Naive thymus-derived CD4-positive, alpha-beta T cell (primary cell): Measurements from ENCODE around the gene WFIKKN1. TPM values are rescaled to one million over a fixed set of nuclear protein-coding genes. Genes with fewer than 3 reads are reported as not detected.
A peak's percentile ranks its signal among the peaks of the same experiment; 100 is the strongest.

Experiments
- ATAC-seq: fragments of 150-1000 bp; cut with Tn5 transposase; 2 replicates; pipeline ENCODE4 v1.10.0; 2021; ENCODE audit warnings: mild to moderate bottlenecking, moderate library complexity
- CTCF ChIA-PET: fragments of 350-600 bp; sonication (Branson Sonifier 250); formaldehyde crosslinking; loops from one replicate; lab custom pipeline; 2021; ENCODE audit warnings: antibody characterized with exemption; lab: Charles Lee
- POLR2A ChIA-PET: fragments of 350-600 bp; sonication (Branson Sonifier 250); formaldehyde crosslinking; loops from one replicate; lab custom pipeline; 2021; ENCODE audit warnings: antibody characterized with exemption, inconsistent platforms; lab: Charles Lee
- DNase-seq, 9 donors: peaks; one replicate each; pipeline versions ENCODE4 v3.0.0 to v3.0.0-alpha.2; 2020 to 2022; ENCODE audit warnings: mixed read lengths in 1 of 9
- H3K27ac ChIP-seq: one replicate; pipeline ENCODE4 v1.7.0; 2013; ENCODE audit warnings: mild to moderate bottlenecking, low read depth, low read length, moderate library complexity
- H3K27me3 ChIP-seq, 2 donors: one replicate each; pipeline ENCODE4 v1.7.0; 2013; ENCODE audit warnings: low read length in 2 of 2, mild to moderate bottlenecking in 2 of 2, moderate library complexity in 2 of 2; ENCODE audit not compliant: control insufficient read depth in 2 of 2, insufficient read depth in 2 of 2
- H3K36me3 ChIP-seq, 3 experiments: 1 replicate in 2 of 3; 2 replicates in 1 of 3; pipeline ENCODE4 v1.7.0; 2013; ENCODE audit warnings: low read length in 3 of 3, mild to moderate bottlenecking in 3 of 3, moderate library complexity in 1 of 3; ENCODE audit not compliant: insufficient read depth in 3 of 3, control insufficient read depth in 2 of 3
- H3K4me1 ChIP-seq, 2 donors: one replicate each; pipeline ENCODE4 v1.7.0; 2013; ENCODE audit warnings: low read length in 2 of 2, mild to moderate bottlenecking in 2 of 2, moderate library complexity in 1 of 2; ENCODE audit not compliant: control insufficient read depth in 2 of 2, insufficient read depth in 2 of 2
- H3K4me3 ChIP-seq: 2 replicates; pipeline ENCODE4 v1.7.0; 2013; ENCODE audit warnings: mild to moderate bottlenecking, low read length
- H3K9me3 ChIP-seq, 3 experiments: 1 replicate in 2 of 3; 2 replicates in 1 of 3; pipeline ENCODE4 v1.7.0; 2013; ENCODE audit warnings: low read length in 3 of 3; ENCODE audit not compliant: control insufficient read depth in 2 of 3
- H3K27ac Mint-ChIP-seq, 9 donors: one replicate each; pipeline ENCODE4 v1.8.0; 2020 to 2022; ENCODE audit warnings: mixed read lengths in 9 of 9, mild to moderate bottlenecking in 8 of 9, moderate library complexity in 5 of 9, inconsistent platforms in 2 of 9
- H3K27me3 Mint-ChIP-seq, 5 donors: one replicate each; pipeline ENCODE4 v1.8.0; 2021 to 2022; ENCODE audit warnings: mixed read lengths in 5 of 5, mild to moderate bottlenecking in 1 of 5
- H3K36me3 Mint-ChIP-seq, 5 donors: one replicate each; pipeline ENCODE4 v1.8.0; 2020 to 2022; ENCODE audit warnings: mixed read lengths in 5 of 5, mild to moderate bottlenecking in 3 of 5, inconsistent platforms in 1 of 5
- H3K4me1 Mint-ChIP-seq, 7 donors: one replicate each; pipeline ENCODE4 v1.8.0; 2020 to 2022; ENCODE audit warnings: mixed read lengths in 7 of 7, mild to moderate bottlenecking in 3 of 7, inconsistent platforms in 1 of 7
- H3K4me3 Mint-ChIP-seq, 10 donors: one replicate each; pipeline ENCODE4 v1.8.0; 2020 to 2022; ENCODE audit warnings: mild to moderate bottlenecking in 10 of 10, mixed read lengths in 10 of 10, moderate library complexity in 6 of 10, inconsistent platforms in 2 of 10
- H3K9me3 Mint-ChIP-seq, 11 donors: one replicate each; pipeline ENCODE4 v1.8.0; 2020 to 2022; ENCODE audit warnings: mixed read lengths in 11 of 11, mild to moderate bottlenecking in 4 of 11, inconsistent platforms in 1 of 11, moderate library complexity in 1 of 11
- intact Hi-C, 2 donors: fragments of 100-400 bp; cut with micrococcal nuclease; formaldehyde crosslinking; loops; one replicate each; pipeline ENCODE4 v1.15.1; 2023
- polyA plus RNA-seq, 2 donors: library from polyadenylated mRNA; unstranded; fragments of 300-500 nt; fragmentation: Illumina TruSeq; gene quantifications; one replicate each; pipeline ENCODE4 v1.2.3, GENCODE V29; 2021
- total RNA-seq, 6 experiments: library from RNA in 5 of 6; stranded (reverse) in 5 of 6; gene quantifications; 1 replicate in 5 of 6; 2 replicates in 1 of 6; pipeline ENCODE4 v1.2.3 and lab custom pipeline; 2021 to 2026

Gene WFIKKN1
- total and polyA plus RNA-seq, 7 experiments from 2014 or later: 0.34 to 0.81 (median 0.56) TPM; not detected in 2

GRCh38 chr16:625977-626765 lies 4.6 kb upstream of the WFIKKN1 start:
- no peak for DNase-seq
- ATAC-seq: no peak
- peaks cover 0 to 37% (median 0%) of the 10 kb centered on the region in 3 experiments for H3K36me3 ChIP-seq
- no peaks in the 10 kb centered on the region for H3K27me3 Mint-ChIP-seq
- no peak overlapping the region for H3K4me3 ChIP-seq
- peaks cover 0 to 3% (median 0%) of the 10 kb centered on the region in 5 donors for H3K36me3 Mint-ChIP-seq
- no peak overlapping the region for H3K27ac ChIP-seq
- H3K4me1 ChIP-seq: no peaks in the 10 kb centered on the region
- peak overlapping the region in 1 of 9 donors; percentile 13 for H3K27ac Mint-ChIP-seq
- H3K27me3 ChIP-seq: no peaks in the 10 kb centered on the region
- H3K4me3 Mint-ChIP-seq: no peak overlapping the region
- H3K9me3 ChIP-seq: no peaks in the 10 kb centered on the region
- intact Hi-C loops: no loop called here
- ChIA-PET CTCF (interaction anchor here (0.7 kb wide), 1 partner anchor 53 kb away, joined by 4 read pairs; no protein-coding TSS in a partner anchor), POLR2A (no interaction called here)
- H3K4me1 Mint-ChIP-seq: peaks cover 0 to 4% (median 0%) of the 10 kb centered on the region in 7 donors
- no peaks in the 10 kb centered on the region for H3K9me3 Mint-ChIP-seq

- CTCF ChIA-PET: no interaction called here
- peaks cover 0 to 3% (median 0%) of the 10 kb centered on the region in 5 donors for H3K36me3 Mint-ChIP-seq
- no peak for DNase-seq
Observed at GRCh38 chr16:626787-627453, 3.9 kb upstream of the WFIKKN1 start.

GRCh38 chr16:627454-628239 lies 3.1 kb upstream of the WFIKKN1 start:
- POLR2A ChIA-PET: no interaction called here
- CTCF ChIA-PET: no interaction called here
- no peaks in the 10 kb centered on the region for H3K4me1 Mint-ChIP-seq

More at GRCh38 chr16:626787-627453, 3.9 kb upstream of the WFIKKN1 start:
- Histone ChIP-seq H3K4me3 (no peak overlapping the region), H3K27ac (no peak overlapping the region), H3K27me3 (no peaks in the 10 kb centered on the region), H3K36me3 (peaks cover 0 to 37% (median 0%) of the 10 kb centered on the region in 3 experiments), H3K9me3 (no peaks in the 10 kb centered on the region), H3K4me1 (no peaks in the 10 kb centered on the region)
- Mint-ChIP-seq H3K27me3 (no peaks in the 10 kb centered on the region), H3K4me3 (no peak overlapping the region), H3K9me3 (no peaks in the 10 kb centered on the region), H3K27ac (no peak overlapping the region), H3K4me1 (no peaks in the 10 kb centered on the region)
- ATAC-seq: no peak
- POLR2A ChIA-PET: no interaction called here
- intact Hi-C loops: no loop called here

GRCh38 chr16:628321-629061 lies 2.3 kb upstream of the WFIKKN1 start:
- CTCF ChIA-PET: no interaction called here
- no peak overlapping the region for H3K4me3 Mint-ChIP-seq
- H3K9me3 Mint-ChIP-seq: no peaks in the 10 kb centered on the region
- H3K9me3 ChIP-seq: no peaks in the 10 kb centered on the region
- peaks cover 0 to 37% (median 0%) of the 10 kb centered on the region in 3 experiments for H3K36me3 ChIP-seq
- no peaks in the 10 kb centered on the region for H3K4me1 ChIP-seq
- no peaks in the 10 kb centered on the region for H3K27me3 Mint-ChIP-seq
- H3K4me1 Mint-ChIP-seq: no peaks in the 10 kb centered on the region
- POLR2A ChIA-PET: no interaction called here
- H3K4me3 ChIP-seq: no peak overlapping the region
- intact Hi-C loops: no loop called here
- ATAC-seq (no peak), DNase-seq (no peak)
- no peak overlapping the region for H3K27ac Mint-ChIP-seq
- no peaks in the 10 kb centered on the region for H3K27me3 ChIP-seq
- H3K36me3 Mint-ChIP-seq: peaks cover 0 to 3% (median 0%) of the 10 kb centered on the region in 5 donors
- H3K27ac ChIP-seq: no peak overlapping the region

More at GRCh38 chr16:627454-628239, 3.1 kb upstream of the WFIKKN1 start:
- Histone ChIP-seq H3K4me3 (no peak overlapping the region), H3K9me3 (no peaks in the 10 kb centered on the region), H3K36me3 (peaks cover 0 to 37% (median 0%) of the 10 kb centered on the region in 3 experiments), H3K27me3 (no peaks in the 10 kb centered on the region), H3K27ac (no peak overlapping the region), H3K4me1 (no peaks in the 10 kb centered on the region)
- DNase-seq (no peak), ATAC-seq (no peak)
- Mint-ChIP-seq H3K27ac (no peak overlapping the region), H3K36me3 (peaks cover 0 to 3% (median 0%) of the 10 kb centered on the region in 5 donors), H3K27me3 (no peaks in the 10 kb centered on the region), H3K4me3 (no peak overlapping the region), H3K9me3 (no peaks in the 10 kb centered on the region)
- intact Hi-C loops: no loop called here

- no peak overlapping the region for H3K4me3 ChIP-seq
- Mint-ChIP-seq H3K36me3 (peaks cover 0 to 3% (median 0%) of the 10 kb centered on the region in 5 donors), H3K27me3 (no peaks in the 10 kb centered on the region), H3K9me3 (no peaks in the 10 kb centered on the region), H3K4me3 (no peak overlapping the region), H3K4me1 (peaks cover 0 to 3% (median 0%) of the 10 kb centered on the region in 7 donors), H3K27ac (no peak overlapping the region)
- DNase-seq (no peak), ATAC-seq (no peak)
- no peak overlapping the region for H3K27ac ChIP-seq
- intact Hi-C loops: no loop called here
- H3K36me3 ChIP-seq: peaks cover 0 to 44% (median 0%) of the 10 kb centered on the region in 3 experiments
- no peaks in the 10 kb centered on the region for H3K27me3 ChIP-seq
- H3K9me3 ChIP-seq: no peaks in the 10 kb centered on the region
- POLR2A ChIA-PET: no interaction called here
- CTCF ChIA-PET: no interaction called here
- H3K4me1 ChIP-seq: no peaks in the 10 kb centered on the region
Observed at GRCh38 chr16:629185-629832, 1.5 kb upstream of the WFIKKN1 start.
